GM06990 (cell line): ENCODE data around the gene TTC28.

Source experiments
- DNase-seq: peaks from one replicate; pipeline ENCODE4 v3.0.0-alpha.2; 2011; ENCODE audit not compliant: insufficient read length; ENCODE audit errors: extremely low read depth
- H3K27me3 ChIP-seq: replicated peaks from 2 replicates; pipeline ENCODE4 v1.6.0; 2011; ENCODE audit warnings: low read length; ENCODE audit not compliant: control insufficient read depth, insufficient read depth
- H3K36me3 ChIP-seq: 2 replicates; pipeline ENCODE4 v1.5.1; 2011; ENCODE audit warnings: low read length; ENCODE audit not compliant: control insufficient read depth, insufficient read depth
- H3K4me3 ChIP-seq: replicated peaks from 2 replicates; pipeline ENCODE4 v1.5.1; 2011; ENCODE audit warnings: low read depth, mild to moderate bottlenecking, control low read depth, low read length
- CTCF ChIP-seq: IDR thresholded peaks from 2 replicates; pipeline ENCODE4 v1.5.1; 2011; ENCODE audit warnings: low read length, control low read depth, mild to moderate bottlenecking, inconsistent platforms; ENCODE audit not compliant: insufficient read depth, poor library complexity, severe bottlenecking

TTC28 gene

GRCh38 chr22:27985323-27986275 lies 694.0 kb downstream of the TTC28 start:
- TF ChIP-seq CTCF = no peak
- DNase-seq = no peak
- Histone ChIP-seq H3K27me3 (no peaks in the 10 kb centered on the region), H3K4me3 (no peak overlapping the region), H3K36me3 (no peaks in the 10 kb centered on the region)

GRCh38 chr22:27984723-27985122 lies 694.9 kb downstream of the TTC28 start:
- Histone ChIP-seq H3K4me3 (no peak overlapping the region), H3K36me3 (no peaks in the 10 kb centered on the region), H3K27me3 (no peaks in the 10 kb centered on the region)
- no peak for DNase-seq
- TF ChIP-seq CTCF = no peak

GRCh38 chr22:27984001-27984695 lies 695.5 kb downstream of the TTC28 start:
- no peak for DNase-seq
- Histone ChIP-seq H3K4me3 (no peak overlapping the region), H3K36me3 (no peaks in the 10 kb centered on the region), H3K27me3 (no peaks in the 10 kb centered on the region)
- TF ChIP-seq CTCF = no peak

GRCh38 chr22:27983361-27983791 lies 696.3 kb downstream of the TTC28 start:
- Histone ChIP-seq H3K4me3 (no peak overlapping the region), H3K36me3 (no peaks in the 10 kb centered on the region), H3K27me3 (no peaks in the 10 kb centered on the region)
- no peak for DNase-seq
- TF ChIP-seq CTCF = no peak

- H3K4me3 ChIP-seq = no peak overlapping the region
- H3K27me3 ChIP-seq = no peaks in the 10 kb centered on the region
- no peak for DNase-seq
- H3K36me3 ChIP-seq = no peaks in the 10 kb centered on the region
- no peak for TF ChIP-seq CTCF
Measured at GRCh38 chr22:27982630-27983180, 696.9 kb downstream of the TTC28 start.
